GM12878 (cell line): ENCODE measurements around the gene SLC22A31.
A peak's percentile ranks its signal among the peaks of the same experiment; 100 is the strongest.

Source experiments
- BHLHE40 ChIP-seq, 2 experiments: fragments of 450-650 bp in 1 of 2; IDR thresholded peaks; 2 replicates each; pipeline ENCODE4 v1.6.1; 2011 to 2017; ENCODE audit warnings: low read depth in 2 of 2, borderline replicate concordance in 1 of 2, improper control_type of control experiment in 1 of 2, low read length in 1 of 2, mild to moderate bottlenecking in 1 of 2
- CHD1 ChIP-seq: IDR thresholded peaks from 2 replicates; pipeline ENCODE4 v1.6.1; 2012; ENCODE audit warnings: low read depth, low read length, improper control_type of control experiment
- CTCF ChIP-seq, 3 experiments: IDR thresholded peaks in 2 of 3; conservative IDR thresholded peaks in 1 of 3; 2 replicates each; pipeline ENCODE4 v1.5.1; 2011; ENCODE audit warnings: low read depth in 3 of 3, low read length in 3 of 3, mild to moderate bottlenecking in 3 of 3, control low read depth in 2 of 3, moderate library complexity in 2 of 3, inconsistent platforms in 1 of 3, mixed read lengths in 1 of 3; ENCODE audit not compliant: control insufficient read depth in 2 of 3, insufficient read depth in 1 of 3; ENCODE audit errors: extremely low read depth in 1 of 3
- EZH2 ChIP-seq: IDR thresholded peaks from 2 replicates; pipeline ENCODE4 v1.6.1; 2012; ENCODE audit warnings: low read depth, mild to moderate bottlenecking, control low read depth, inconsistent platforms, low read length, borderline replicate concordance; ENCODE audit not compliant: control insufficient read depth
- MAX ChIP-seq: IDR thresholded peaks from 2 replicates; pipeline ENCODE4 v1.6.1; 2012; ENCODE audit warnings: low read depth, low read length, improper control_type of control experiment
- POLR2A ChIP-seq: IDR thresholded peaks from 2 replicates; pipeline ENCODE4 v1.6.1; 2011; ENCODE audit warnings: low read depth, mild to moderate bottlenecking, low read length
- RAD21 ChIP-seq: IDR thresholded peaks from 2 replicates; pipeline ENCODE4 v1.6.1; 2011; ENCODE audit warnings: mild to moderate bottlenecking, low read depth, low read length, moderate library complexity; ENCODE audit not compliant: insufficient read depth
- RFX5 ChIP-seq: IDR thresholded peaks from 2 replicates; pipeline ENCODE4 v1.6.1; 2011; ENCODE audit warnings: low read depth, low read length, improper control_type of control experiment
- ZSCAN29 ChIP-seq: fragments of 450-650 bp; IDR thresholded peaks from 2 replicates; pipeline ENCODE4 v1.6.1; 2017; ENCODE audit warnings: mild to moderate bottlenecking, moderate library complexity
- TF ChIP-seq, protein P1 (sequence below): IDR thresholded peaks from 2 replicates; pipeline ENCODE4 v1.6.1; 2012; ENCODE audit warnings: low read depth, low read length, improper control_type of control experiment
- TF ChIP-seq, protein P2 (sequence below): IDR thresholded peaks from 2 replicates; pipeline ENCODE4 v1.6.1; 2012; ENCODE audit warnings: low read depth, low read length, improper control_type of control experiment

GRCh38 chr16:89168381-89169189 lies 31.8 kb downstream of the SLC22A31 start:
- TF ChIP-seq MAX, result no peak
- TF ChIP-seq, protein P1, sequence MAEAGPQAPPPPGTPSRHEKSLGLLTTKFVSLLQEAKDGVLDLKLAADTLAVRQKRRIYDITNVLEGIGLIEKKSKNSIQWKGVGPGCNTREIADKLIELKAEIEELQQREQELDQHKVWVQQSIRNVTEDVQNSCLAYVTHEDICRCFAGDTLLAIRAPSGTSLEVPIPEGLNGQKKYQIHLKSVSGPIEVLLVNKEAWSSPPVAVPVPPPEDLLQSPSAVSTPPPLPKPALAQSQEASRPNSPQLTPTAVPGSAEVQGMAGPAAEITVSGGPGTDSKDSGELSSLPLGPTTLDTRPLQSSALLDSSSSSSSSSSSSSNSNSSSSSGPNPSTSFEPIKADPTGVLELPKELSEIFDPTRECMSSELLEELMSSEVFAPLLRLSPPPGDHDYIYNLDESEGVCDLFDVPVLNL, result no peak
- no peak; a peak in 1 of 6 replicates for TF ChIP-seq CTCF (IDR thresholded peaks at IDR 0.05 in 2 of 3, conservative IDR thresholded peaks at IDR 0.05 in 1 of 3; ENCODE audit: control insufficient read depth in 2 of 3, extremely low read depth in 1 of 3, insufficient read depth in 1 of 3, low read depth in 3 of 3, low read length in 3 of 3)
- TF ChIP-seq BHLHE40 (IDR thresholded peaks at IDR 0.05; ENCODE audit: borderline replicate concordance in 1 of 2, low read depth in 2 of 2, low read length in 1 of 2), result no peak
- no peak for TF ChIP-seq EZH2
- TF ChIP-seq POLR2A, result no peak
- TF ChIP-seq, protein P2, sequence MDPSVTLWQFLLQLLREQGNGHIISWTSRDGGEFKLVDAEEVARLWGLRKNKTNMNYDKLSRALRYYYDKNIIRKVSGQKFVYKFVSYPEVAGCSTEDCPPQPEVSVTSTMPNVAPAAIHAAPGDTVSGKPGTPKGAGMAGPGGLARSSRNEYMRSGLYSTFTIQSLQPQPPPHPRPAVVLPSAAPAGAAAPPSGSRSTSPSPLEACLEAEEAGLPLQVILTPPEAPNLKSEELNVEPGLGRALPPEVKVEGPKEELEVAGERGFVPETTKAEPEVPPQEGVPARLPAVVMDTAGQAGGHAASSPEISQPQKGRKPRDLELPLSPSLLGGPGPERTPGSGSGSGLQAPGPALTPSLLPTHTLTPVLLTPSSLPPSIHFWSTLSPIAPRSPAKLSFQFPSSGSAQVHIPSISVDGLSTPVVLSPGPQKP, result no peak
- TF ChIP-seq RAD21, result 0 out of 2 replicates have a peak, but pooled peaks have one; percentile 14
- no peak for TF ChIP-seq RFX5
- TF ChIP-seq ZSCAN29, result no peak
- TF ChIP-seq CHD1, result no peak
